Activated CD4-positive, alpha-beta T cell treated with anti-CD3 and anti-CD28 coated beads, Interleukin-2, amount 50 U/mL, for 24 hours (primary cell): ENCODE results near the gene AIDA.
"Not testable (repeated sequence)": the region's sequence is repeated elsewhere in the genome, so short reads cannot be mapped to it uniquely, and the experiment has no call there.

Source experiments
- DNase-seq, 2 donors: peaks; one replicate each; pipeline ENCODE4 v3.0.0-alpha.2; 2020; ENCODE audit warnings: low read depth in 1 of 2, low spot score in 1 of 2

Gene AIDA

DNA sequence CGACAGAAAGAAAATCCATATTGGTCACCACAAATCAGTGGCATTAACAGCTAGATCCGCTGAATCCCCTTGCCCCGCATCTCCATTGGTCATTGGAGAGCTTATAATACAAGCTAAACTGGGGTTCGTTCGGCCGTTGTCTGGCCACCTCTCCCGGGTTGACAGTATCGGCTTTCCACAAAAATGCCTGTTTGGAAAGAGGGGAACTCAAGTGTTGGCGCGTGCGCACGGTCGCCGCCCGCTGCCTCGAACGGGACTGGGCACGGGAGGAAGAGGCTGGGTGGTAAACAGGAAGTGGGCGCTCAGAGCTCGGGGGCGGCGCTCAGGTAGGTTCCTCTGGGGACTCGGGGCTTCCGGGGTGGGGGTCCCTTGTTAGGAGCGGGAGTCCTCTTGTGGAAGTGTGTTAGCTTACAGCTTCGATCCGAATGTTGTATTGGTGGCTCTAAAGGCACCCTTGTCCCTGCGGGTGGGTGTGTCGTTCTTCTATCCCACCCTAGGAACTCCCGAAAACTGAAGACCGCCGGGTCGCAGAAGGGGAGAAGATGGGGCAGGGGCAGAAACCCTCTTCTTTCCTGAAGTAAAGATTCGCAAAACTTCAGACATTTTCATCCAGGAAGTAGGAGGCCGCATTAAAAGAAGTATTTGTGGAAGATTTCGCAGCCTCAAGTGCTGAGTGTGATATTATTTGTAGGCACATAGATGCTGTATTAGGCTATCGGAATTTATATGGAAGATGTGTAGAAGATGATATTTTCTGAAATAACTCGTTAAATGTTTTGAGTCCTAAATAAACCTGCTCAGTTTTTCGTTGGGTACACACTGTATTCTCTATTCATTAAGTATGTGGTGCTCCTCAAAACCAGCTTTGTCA is 1.0 kb upstream of the AIDA start:
- DNase-seq: peak; percentile 67 to 84

DNA sequence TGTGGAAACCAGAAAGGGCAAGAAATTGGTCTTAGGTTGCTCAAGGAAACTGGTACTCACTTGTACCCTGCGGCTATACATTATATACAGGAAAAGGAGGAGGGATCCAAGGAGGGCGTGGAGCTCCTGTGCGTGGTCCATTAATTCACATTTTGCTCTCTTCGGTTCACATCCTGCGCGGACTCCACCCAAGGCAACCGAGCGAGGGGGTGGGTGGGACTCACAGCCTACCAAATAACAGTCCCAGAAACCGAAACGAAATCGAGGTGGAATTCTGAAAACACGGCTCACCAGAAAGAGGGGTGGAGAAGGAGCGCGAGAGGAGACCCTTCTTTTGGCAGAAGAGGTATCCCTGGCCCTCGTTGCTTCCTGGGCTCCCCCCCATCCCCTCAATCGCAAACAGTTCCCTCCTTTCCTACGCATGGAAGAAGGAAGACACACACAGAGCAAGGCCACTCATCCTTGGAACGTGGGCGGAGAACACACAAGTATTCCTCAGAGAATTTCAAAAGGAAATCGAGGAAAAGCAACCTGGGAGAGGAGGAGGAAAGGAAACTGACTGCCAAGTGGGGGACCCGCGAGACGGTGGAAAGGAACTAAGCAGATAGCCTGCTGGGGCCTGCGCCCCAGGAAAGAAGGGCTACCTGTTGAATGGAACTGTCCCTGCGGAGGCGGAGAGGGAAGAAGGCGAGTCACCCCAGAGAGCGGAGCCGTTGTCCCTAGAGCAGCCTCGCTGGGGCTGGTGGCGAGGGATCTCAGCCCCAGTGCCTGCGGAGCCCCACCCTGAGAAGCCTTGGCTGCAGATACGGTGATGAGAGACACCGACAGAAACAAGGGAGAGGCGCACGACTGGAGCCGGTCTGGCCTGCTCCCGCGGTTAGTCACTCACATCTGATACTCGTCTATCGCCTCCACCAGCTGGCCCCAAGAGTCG is 705 bp downstream of the AIDA start:
- peak; percentile 13 to 41 for DNase-seq

DNA sequence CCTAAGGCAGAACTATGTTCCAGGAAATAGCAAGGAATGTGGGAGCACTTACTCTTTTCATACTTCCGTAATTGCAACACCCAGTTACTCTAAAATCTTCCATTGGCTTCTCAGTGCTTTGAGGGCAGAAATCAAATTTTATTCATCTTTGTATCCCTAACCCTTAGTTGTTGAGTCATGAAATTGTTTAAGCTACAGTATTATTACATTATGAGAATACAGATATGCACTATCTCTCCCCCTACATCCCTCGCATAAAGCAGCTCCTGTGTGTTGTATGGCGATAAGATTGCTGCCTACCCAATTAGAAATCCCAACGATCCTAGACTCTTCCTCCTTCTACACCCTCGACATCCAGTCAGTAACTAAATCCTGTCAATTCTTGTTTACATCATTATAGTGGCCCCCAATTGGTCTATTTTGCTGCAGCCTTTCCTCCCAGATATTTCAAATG is 2.6 kb downstream of the AIDA start:
- DNase-seq: no peak

DNA sequence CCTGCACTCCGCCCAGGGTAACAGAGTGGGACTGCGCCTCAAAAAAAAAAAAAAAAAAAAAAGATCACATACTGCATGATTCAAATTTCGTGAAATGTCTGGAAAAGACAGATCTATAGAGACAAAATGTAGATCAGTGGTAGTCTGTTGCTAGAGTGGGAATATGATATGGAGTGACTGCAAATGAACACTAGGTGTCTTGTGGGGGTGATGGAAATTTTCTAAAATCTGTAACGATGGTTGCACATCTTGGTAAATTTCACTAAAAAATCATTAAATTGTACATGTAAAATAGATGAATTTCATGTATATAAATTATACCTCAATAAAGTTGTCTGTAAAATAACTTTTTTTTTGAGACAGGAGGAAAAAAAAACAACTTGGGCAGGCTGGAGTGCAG is 5.5 kb downstream of the AIDA start:
- no peak for DNase-seq

DNA sequence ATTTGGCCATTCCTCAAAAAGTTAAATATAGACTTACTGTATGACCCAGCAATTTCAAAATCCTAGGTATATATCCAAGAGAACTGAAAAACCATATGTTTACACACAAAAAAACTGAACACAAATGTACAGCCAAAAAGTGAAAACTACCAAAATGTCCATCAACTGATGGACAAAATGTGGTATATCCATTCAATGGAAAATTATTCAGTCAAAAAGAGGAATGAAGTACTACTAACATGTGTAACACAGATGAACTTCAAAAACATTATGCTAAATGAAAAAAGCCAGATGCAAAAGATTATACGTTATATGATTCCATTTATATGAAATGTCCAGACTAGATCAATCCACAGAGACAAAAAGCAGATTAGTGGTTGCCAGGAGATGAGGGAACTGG is 8.0 kb downstream of the AIDA start:
- DNase-seq: no peak

DNA sequence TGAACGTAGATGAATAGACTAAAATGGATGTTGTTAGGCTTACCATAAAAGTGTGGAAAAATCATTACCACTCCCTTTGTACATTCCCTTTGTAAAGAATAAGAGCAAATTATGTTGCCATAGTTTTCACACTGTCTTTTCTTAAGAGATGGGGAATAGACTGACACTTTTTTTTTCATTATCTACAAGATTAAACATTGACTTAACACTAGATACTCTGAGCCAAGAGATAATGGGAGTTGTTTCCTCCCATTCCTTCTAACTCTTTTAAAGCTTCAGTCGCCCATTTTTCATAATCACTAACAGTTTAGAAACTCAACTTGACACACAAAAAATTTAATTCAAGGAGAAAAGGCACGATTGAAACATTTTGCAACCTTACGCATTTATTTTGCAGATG is 10.1 kb downstream of the AIDA start:
- DNase-seq: no peak

DNA sequence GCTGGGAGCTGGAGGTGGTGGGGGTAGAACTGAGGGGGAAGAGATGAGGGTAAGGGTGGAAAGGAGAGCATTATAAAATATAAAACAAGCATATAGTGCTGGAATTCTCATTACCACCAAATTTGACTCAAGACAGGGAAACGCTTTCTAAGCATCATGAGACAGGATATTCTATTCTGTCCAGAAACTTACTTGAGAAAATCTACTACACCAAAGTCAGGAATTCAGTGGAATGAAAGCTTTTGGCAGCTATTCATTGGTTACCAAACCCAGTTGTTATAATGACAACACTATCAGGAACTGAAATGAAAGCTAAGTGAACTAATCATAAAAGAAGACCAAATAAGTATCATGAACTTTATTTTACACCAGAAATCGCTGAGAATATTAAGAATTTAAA is 14.5 kb downstream of the AIDA start:
- DNase-seq: no peak

DNA sequence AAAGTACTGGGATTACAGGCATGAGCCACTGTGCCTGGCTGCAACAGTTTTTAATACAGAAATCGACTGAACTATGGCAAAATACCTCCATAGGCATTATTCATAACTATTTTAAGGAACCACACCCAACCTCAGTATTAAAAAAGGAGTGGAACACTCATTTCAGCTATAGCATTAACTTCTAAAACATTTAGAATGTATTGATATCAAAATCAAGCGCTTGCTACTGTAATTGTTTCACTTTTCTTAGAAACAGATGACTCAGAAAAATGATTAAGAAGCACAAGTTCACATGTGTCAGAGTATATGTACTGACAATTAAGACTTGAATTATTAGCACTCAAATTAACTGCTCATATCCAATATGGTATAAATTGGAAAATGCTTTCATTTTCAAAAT is 15.1 kb downstream of the AIDA start:
- no peak for DNase-seq

DNA sequence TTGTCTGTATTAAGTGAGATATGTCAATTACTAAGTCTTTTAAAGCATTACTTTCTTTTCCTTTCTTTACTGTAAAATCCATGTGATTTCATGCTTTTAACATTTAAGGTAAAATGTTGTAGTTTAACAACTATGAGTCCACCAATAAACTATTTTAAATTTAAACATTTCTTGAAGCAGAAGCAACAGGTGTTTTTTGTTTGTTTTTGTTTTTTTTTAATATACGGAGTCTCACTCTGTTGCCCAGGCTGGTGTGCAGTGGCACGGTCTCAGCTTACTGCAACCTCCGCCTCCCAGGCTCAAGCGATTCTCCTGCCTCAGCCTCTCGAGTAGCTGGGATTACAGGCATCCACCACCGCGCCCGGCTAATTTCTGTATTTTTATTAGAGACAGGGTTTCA is 15.6 kb downstream of the AIDA start:
- no peak for DNase-seq

DNA sequence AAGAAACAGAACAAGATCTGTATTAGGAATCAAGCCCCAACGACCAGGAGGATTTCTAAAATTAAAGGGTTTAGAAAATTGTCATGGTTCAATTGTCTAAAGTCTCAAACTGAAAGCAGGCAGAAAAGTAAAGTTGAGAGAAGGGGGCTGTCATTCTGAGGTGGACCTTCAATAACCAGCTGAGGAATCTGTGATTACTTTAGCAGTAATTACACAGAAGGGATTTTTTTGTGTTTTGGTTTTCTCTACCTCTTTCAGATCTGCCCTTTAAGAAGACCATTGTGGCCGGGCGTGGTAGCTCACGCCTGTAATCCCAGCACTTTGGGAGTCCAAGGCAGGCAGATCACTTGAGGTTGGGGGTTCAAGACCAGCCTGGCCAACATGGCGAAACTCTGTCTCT is 17.4 kb downstream of the AIDA start:
- no peak for DNase-seq

DNA sequence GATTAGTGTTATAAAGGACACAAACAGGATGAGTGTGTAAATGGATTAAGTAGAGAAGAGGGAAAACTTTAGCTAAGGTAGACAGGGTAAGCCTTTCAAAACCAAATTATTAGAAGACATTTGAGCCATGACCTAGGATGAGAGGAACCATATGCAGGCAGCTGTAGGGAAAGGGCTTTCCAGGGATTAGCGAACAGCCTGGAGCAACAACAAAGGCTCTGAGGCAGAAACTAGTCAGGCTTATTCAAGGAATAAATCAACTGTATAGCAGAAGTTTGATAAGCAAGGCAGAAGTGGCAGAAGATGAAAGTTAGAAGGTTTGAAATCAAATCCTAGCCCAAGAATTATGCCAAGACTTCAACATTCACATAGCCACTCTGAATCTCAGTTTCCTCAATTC is 21.3 kb downstream of the AIDA start:
- no peak for DNase-seq

DNA sequence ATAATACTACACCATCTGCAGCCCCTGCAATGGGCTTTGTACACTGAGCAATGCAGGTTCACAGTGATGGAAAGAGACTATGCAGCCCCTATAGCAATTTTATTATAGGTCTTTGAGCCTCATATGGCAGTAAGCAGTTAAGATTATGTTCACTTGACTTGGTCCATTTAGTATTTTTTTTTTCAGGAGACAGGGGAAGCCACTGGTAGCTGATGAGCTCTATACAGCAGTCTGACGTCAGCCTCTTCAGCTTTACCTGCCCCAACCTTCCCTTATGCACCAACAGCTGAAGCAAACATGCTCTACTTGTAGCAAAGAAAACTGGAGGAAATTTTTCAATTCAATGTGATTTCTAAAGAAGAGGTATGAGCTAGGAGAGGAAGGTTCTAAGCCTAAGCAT is 32.2 kb downstream of the AIDA start:
- no peak for DNase-seq

DNA sequence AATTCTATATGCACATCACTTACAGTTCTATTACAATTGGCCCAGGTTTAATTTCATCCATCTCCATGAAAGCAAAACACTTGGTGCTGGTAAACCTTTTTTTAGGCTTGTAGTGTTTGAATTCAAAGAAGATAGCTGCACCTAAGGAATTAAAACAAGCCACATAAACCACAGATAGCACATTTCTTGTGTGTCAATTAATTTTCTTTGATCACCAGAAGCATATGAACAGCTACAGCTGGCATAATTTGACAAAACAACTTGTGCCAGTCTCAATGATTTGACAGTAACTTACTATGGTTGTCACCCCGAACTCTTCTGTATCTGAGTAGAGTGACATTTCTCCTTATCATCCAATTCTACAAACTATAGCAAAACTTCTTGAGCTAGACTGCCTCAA is 42.2 kb downstream of the AIDA start:
- no peak for DNase-seq

DNA sequence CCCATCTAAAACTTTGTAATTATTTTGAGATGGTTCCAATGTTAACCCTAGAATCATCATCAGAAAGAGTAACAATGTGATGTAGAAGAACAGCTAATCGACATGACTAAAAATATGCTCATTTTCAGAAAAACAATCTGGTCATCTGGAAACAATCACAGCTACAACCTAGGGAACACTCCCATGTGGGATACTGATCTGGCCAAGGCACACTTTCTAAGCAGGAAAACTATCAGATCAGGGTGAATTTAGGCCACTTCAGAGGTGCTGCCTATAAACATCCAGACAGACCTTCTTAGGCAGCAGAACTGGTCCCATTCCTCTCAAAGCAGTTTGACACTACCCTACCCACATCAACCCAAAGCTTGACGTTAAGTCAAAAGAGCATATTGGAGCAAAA is 43.2 kb downstream of the AIDA start:
- not testable (repeated sequence) for DNase-seq

DNA sequence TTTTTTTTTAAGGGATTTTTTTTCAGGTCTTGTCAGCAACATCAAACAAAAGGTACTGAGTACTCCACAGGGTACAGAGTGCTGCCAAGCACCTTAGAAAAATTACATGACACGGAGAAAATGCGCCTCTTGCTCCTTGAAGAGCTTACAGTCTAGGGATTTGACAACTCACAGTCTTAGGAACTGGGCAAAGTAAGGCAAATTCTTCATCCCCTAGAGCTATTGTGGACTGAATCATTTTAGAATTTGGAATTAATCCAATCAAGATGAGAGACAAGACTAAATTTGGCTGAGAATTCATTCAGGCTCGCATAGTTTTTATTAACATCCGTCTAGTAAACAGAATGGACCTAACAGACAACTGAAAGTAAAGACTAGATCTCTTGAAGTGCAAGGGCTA is 44.1 kb downstream of the AIDA start:
- DNase-seq: not testable (repeated sequence)

DNA sequence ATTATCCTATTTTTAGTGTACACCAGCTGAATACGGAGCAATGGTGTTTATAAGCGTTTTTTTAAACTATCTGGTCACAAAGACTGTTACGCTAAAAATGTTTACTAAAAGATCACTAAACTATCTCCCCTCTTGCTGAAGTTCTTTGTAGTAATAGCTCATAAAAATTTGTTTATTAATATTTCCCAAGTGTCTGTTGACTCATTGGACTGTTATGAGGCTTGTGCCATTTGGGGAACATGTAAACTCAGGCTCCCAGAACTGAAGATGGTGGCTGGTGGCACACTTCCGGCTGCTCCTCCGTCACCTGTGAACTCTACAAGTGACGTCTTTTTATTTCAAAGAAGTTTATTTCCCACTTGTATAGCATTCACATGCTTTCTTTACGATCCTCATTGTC is 46.3 kb downstream of the AIDA start:
- no peak for DNase-seq

DNA sequence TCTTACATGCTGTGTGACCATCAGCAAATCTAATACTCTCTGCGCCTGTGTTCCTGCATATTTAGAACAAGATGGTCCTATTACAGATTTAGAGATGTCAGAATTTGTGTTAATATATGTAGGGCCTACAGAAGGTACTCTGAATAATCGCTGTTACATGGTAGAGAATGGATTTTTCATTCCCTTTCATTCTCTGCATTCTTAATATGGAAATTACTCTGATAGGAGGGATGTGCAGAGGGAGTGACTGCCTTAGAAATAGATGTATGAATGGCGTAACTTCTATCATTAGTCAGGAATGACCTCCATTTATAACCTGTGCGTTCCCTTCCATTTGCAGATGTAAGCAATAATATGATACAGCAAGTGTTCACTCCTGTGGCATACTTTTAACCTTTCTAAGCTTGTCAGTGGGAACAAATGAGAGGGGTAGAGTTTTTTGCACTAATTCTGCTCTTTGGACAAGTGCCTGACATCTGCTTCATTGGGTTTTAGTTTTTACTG is 48.8 kb downstream of the AIDA start:
- DNase-seq: no peak

DNA sequence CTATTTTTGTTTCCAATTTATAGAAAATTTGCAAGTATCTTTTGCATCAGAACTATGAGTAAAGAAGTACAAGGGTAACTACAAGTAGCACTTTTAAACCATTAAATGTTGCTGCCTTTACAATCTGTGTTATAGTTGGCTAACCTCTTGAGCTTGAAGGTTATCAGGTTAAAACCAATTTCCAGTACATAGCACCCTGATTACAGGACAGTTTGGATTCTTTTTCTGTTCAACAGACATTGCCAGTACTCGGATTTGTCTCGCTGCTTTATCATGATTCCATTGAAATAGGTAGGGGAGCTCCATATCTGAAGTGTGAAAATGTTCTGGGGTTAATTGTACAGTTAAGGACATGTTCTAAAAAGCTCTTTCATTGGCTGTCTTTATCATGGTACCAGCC is 54.4 kb downstream of the AIDA start:
- DNase-seq: no peak

DNA sequence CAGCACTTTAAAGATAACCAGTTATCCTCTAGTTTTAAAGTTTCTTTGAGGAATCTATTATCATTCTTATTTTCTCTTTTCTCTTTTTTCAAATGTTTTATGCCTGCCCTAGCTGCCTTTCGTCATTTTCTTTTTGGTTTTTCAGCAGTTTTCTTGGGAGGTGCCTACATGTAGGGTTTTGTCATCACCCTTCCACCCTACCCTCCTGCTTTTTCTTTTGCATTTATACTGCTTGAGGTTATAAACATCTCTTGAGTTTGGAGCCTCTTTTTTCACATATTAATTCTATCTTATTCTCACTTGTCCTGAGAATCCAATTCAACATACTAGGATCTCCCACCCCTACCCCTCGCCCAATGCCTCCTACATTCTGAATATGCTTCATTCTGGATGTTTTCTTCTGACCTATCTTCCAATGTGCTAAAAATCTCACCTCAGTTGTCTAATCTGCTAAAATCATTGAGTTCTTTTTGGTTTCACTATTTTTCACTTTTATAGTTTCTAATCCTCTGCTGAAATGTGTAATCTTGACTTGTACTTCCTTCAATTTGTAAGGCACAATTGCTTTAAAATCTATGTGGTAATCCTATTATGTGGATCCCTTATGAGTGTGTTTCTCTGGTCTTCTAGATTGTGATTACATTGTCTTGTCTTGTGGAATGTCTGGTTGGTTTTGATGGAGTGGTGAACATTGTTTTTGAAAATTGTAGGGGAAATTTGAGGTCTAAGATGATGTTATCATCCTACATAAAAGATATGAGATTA is 55.7 kb downstream of the AIDA start:
- DNase-seq: no peak

DNA sequence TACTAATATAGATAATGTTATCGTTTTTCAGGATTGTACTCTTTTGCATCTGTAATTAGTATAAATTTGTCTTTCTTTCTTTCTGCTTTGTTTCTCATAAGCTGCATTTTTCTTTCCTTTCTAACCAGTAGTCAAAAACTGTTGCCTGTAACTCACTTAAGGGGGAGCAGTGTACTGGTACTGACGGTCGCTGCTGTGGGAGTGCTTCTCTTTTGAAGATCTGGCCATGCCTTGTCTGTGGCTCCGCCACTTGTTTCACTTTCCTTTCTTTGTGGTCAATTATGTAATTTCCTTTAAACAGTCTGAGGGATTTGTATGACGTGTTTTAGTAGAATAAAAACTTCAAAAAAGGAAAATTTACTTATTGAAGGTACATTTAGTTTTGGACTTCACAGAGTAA is 57.4 kb downstream of the AIDA start:
- peak in 1 of 2 donors; percentile 58 for DNase-seq

DNA sequence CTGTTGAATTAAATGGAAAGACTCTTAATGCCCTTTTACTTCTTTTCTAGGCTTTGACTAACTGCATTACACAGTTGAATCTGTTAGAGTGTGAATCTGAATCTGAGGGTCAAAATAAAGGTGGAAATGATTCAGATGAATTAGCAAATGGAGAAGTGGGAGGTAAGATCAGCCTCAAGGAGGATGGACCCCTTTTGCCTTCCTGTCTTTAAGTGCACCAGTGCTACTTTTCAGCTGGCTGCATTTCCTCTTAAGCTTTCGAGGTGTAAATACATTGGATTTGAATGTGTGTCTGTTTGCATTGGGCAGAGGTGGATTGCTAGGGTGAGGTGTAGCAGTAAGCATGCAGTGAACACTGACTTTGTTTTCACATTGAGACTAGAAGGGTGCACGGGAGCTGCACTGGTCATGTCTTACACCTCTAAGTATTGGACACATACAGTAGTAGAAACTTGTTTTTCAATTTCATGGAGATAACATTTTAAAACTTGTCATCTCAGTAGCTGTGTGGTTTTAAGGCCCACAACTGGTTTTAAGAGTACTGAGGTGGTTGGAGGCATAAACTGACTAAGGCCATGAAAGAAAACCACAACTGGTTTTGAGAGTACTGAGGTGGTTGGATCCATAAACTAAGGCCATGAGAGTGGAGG is 59.0 kb downstream of the AIDA start:
- no peak for DNase-seq
